Activated CD4-positive, alpha-beta T cell treated with anti-CD3 and anti-CD28 coated beads, Interleukin-2, amount 50 U/mL, for 24 hours (primary cell): ENCODE measurements around the gene CLHC1.
A peak's percentile ranks its signal among the peaks of the same experiment; 100 is the strongest.

Source experiments
- DNase-seq, 2 donors: peaks; one replicate each; pipeline ENCODE4 v3.0.0-alpha.2; 2020; ENCODE audit warnings: low read depth in 1 of 2, low spot score in 1 of 2

Gene CLHC1

GRCh38 chr2:55169915-55170314 lies 62.2 kb downstream of the CLHC1 start:
- DNase-seq, result no peak

- no peak for DNase-seq
Observed at GRCh38 chr2:55169359-55169758, 62.7 kb downstream of the CLHC1 start.

GRCh38 chr2:55168221-55169154 lies 63.6 kb downstream of the CLHC1 start:
- DNase-seq, result peak in 1 of 2 donors; percentile 20

- DNase-seq, result no peak
Observed at GRCh38 chr2:55165626-55166025, 66.5 kb downstream of the CLHC1 start.

- no peak for DNase-seq
Observed at GRCh38 chr2:55164534-55165480, 67.3 kb downstream of the CLHC1 start.

GRCh38 chr2:55163941-55164390 lies 68.1 kb downstream of the CLHC1 start:
- DNase-seq, result no peak

- DNase-seq, result no peak
Observed at GRCh38 chr2:55163274-55163721, 68.8 kb downstream of the CLHC1 start.

GRCh38 chr2:55162284-55163006 lies 69.6 kb downstream of the CLHC1 start:
- no peak for DNase-seq

GRCh38 chr2:55161295-55162210 lies 70.5 kb downstream of the CLHC1 start:
- DNase-seq, result no peak

- DNase-seq, result no peak
Observed at GRCh38 chr2:55160422-55160821, 71.7 kb downstream of the CLHC1 start.

GRCh38 chr2:55159752-55160151 lies 72.3 kb downstream of the CLHC1 start:
- DNase-seq, result no peak

- DNase-seq, result no peak
Observed at GRCh38 chr2:55159037-55159651, 72.9 kb downstream of the CLHC1 start.

- DNase-seq, result no peak
Observed at GRCh38 chr2:55158111-55158814, 73.8 kb downstream of the CLHC1 start.

GRCh38 chr2:55157474-55157884 lies 74.6 kb downstream of the CLHC1 start:
- no peak for DNase-seq

- no peak for DNase-seq
Observed at GRCh38 chr2:55156984-55157383, 75.1 kb downstream of the CLHC1 start.

- DNase-seq, result no peak
Observed at GRCh38 chr2:55156326-55156725, 75.8 kb downstream of the CLHC1 start.

- no peak for DNase-seq
Observed at GRCh38 chr2:55155764-55156281, 76.3 kb downstream of the CLHC1 start.

GRCh38 chr2:55155206-55155605 lies 76.9 kb downstream of the CLHC1 start:
- no peak for DNase-seq
